ENCODE measurements around the gene SNAI3. TPM values are rescaled to one million over a fixed set of nuclear protein-coding genes. Genes with fewer than 3 reads are reported as not detected.

The SNAI3 gene
- total and polyA plus RNA-seq, 2 of the 8 experiments (the other 6 are each of a cell fraction or from before 2014, with no cell fraction given), result 8.5 to 13.3 TPM

DNA sequence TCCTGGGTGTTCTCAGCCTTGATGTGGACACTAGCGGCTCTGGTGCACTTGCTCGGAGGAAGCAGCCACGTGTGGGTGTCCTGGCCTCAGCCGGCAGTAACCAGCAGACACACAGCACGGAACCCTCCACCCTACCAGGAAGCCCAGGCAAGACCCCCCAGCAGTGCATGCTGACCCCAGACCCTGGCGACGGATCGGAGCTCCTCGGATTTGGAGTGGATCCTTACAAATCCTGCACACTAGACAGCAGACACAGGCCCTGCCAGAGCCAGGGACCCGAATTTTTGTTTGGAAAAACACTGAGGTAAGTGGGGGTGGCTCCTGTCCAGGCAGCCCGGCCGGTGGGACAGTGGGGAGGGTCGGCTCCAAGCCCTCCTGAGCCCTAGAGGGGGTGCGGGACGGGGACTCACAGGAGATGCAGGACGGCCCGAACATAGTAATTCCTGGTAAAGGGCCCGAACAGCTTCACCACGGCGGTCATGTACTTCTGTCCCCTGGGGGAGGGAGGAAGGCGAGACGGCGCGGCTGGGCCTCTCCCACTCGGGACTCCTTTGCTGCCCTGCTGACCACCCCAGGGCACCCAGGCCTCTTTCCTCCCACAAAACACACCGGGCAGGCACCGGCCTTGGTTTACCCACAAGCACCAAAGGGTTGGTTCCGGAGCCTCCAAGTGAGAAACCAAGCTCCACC, 39.8 kb downstream of the SNAI3 start (continued):
- TF ChIP-seq JUN (IDR thresholded peaks at IDR 0.05; ENCODE audit: low read depth, low read length), result no peak
- no peak for TF ChIP-seq TAF7 (optimal IDR thresholded peaks at IDR 0.05; ENCODE audit: borderline replicate concordance, low read depth, low read length)
- no peak for TF ChIP-seq TEAD4 (IDR thresholded peaks at IDR 0.05; ENCODE audit: low read depth, low read length)
- no peak for TF ChIP-seq CREB1 (IDR thresholded peaks at IDR 0.05)

Measured in H1 (cell line).